ENCODE measurements around the gene NCF4. TPM values are rescaled to one million over a fixed set of nuclear protein-coding genes. Genes with fewer than 3 reads are reported as not detected.
A peak's percentile ranks its signal among the peaks of the same experiment; 100 is the strongest.

NCF4 gene
- total and polyA plus RNA-seq, 4 donors: 14.1 to 113 (median 40.0) TPM

DNA sequence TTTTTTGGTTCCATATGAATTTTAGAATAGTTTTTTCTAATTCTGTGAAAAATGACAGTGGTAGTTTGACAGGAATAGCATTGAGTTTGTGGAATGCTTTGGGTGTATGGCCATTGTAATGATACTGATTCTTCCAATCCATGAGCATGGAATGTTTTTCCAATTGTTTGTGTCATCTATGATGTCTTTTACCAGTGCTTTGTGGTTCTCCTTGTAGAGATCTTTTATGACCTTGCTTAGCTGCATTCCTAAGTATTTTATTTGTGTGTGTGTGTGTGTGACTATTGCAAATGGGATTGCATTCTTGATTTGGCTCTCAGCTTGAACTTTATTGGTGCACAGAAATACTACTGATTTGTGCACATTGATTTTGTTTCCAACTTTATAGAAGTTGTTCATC, 49.7 kb downstream of the NCF4 start:
- no peak overlapping the region for H3K9ac ChIP-seq (ENCODE audit: insufficient read depth in 1 of 2, low read length in 2 of 2)
- H3K4me3 ChIP-seq: no peak overlapping the region
- no peaks in the 10 kb centered on the region for H3K9me3 ChIP-seq (ENCODE audit: control insufficient read depth in 4 of 4, insufficient read depth in 3 of 4, low read length in 3 of 4)
- no peak for TF ChIP-seq CTCF (IDR thresholded peaks at IDR 0.05; ENCODE audit: control extremely low read depth, extremely low read depth)
- no peak overlapping the region for H3K27ac ChIP-seq (ENCODE audit: low read depth in 1 of 2, low read length in 1 of 2)
- H3K27me3 ChIP-seq (ENCODE audit: control insufficient read depth in 3 of 3, insufficient read depth in 3 of 3, low read length in 2 of 3): peaks cover 0 to 2% (median 0%) of the 10 kb centered on the region in 3 donors
- ATAC-seq (ENCODE audit: insufficient read depth, low FRiP score): no peak
- no peaks in the 10 kb centered on the region for H3K36me3 ChIP-seq (ENCODE audit: control insufficient read depth in 4 of 4, insufficient read depth in 4 of 4, low read length in 4 of 4)
- no peak for DNase-seq
- peaks cover 0 to 10% (median 0%) of the 10 kb centered on the region in 5 donors for H3K4me1 ChIP-seq (ENCODE audit: control insufficient read depth in 5 of 5, insufficient read depth in 5 of 5, low read length in 5 of 5)

DNA sequence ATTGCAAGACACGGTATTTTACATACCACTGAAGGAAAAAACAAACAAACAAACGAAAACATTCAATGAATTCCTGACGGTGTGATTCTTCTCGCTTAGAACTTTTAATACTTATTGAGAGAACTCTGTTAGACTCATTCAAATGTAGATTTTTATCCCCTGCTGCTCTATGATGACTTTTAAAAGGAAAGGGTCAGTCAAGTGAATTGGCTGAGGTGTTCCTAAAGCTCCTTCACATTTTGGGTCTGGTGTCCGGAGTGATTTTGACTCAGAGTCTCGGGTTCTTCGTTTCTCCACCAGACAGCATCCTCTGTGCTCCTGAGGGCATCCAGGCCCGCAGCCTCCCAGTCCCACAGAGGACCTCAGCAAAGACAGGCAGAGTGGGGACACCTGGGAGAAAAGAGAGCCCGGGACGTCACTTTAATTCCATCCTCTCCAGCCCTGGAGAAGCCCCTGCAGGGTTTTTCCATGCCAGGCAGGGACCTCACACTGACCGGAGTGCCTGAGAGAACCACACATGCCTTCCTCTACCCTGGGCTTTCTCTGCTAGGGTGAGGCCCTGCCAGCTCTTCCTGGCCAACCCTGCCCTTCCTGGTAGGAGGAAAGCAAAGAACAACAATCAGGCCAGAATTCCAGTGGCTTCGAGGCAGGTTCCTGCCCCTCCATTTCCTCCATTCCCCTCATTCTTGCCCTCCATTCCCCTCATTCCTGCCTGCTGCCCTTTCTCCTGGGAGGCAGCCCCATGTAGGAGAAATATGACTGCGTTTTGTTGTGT, 51.3 kb downstream of the NCF4 start:
- Histone ChIP-seq H3K4me1 (ENCODE audit: control insufficient read depth in 5 of 5, insufficient read depth in 5 of 5, low read length in 5 of 5) (peaks cover 0 to 10% (median 0%) of the 10 kb centered on the region in 5 donors), H3K27ac (ENCODE audit: low read depth in 1 of 2, low read length in 1 of 2) (peak overlapping the region in 1 of 2 donors; percentile 42), H3K4me3 (no peak overlapping the region), H3K9ac (ENCODE audit: insufficient read depth in 1 of 2, low read length in 2 of 2) (no peak overlapping the region), H3K36me3 (ENCODE audit: control insufficient read depth in 4 of 4, insufficient read depth in 4 of 4, low read length in 4 of 4) (no peaks in the 10 kb centered on the region), H3K9me3 (ENCODE audit: control insufficient read depth in 4 of 4, insufficient read depth in 3 of 4, low read length in 3 of 4) (no peaks in the 10 kb centered on the region), H3K27me3 (ENCODE audit: control insufficient read depth in 3 of 3, insufficient read depth in 3 of 3, low read length in 2 of 3) (peaks cover 0 to 2% (median 0%) of the 10 kb centered on the region in 3 donors)
- ATAC-seq (ENCODE audit: insufficient read depth, low FRiP score) (no peak), DNase-seq (no peak)
- 68 to 86% methylated on average over 13 of the region's 13 CpGs for WGBS, 2 donors
- no peak for TF ChIP-seq CTCF (IDR thresholded peaks at IDR 0.05; ENCODE audit: control extremely low read depth, extremely low read depth)

GRCh38 chr22:36912694-36913426, 52.1 kb downstream of the NCF4 start:
- Histone ChIP-seq H3K9me3 (ENCODE audit: control insufficient read depth in 4 of 4, insufficient read depth in 3 of 4, low read length in 3 of 4) (no peaks in the 10 kb centered on the region), H3K4me1 (ENCODE audit: control insufficient read depth in 5 of 5, insufficient read depth in 5 of 5, low read length in 5 of 5) (peaks cover 0 to 10% (median 0%) of the 10 kb centered on the region in 5 donors), H3K27ac (ENCODE audit: low read depth in 1 of 2, low read length in 1 of 2) (peak overlapping the region in 1 of 2 donors; percentile 62), H3K4me3 (no peak overlapping the region), H3K9ac (ENCODE audit: insufficient read depth in 1 of 2, low read length in 2 of 2) (no peak overlapping the region), H3K36me3 (ENCODE audit: control insufficient read depth in 4 of 4, insufficient read depth in 4 of 4, low read length in 4 of 4) (no peaks in the 10 kb centered on the region), H3K27me3 (ENCODE audit: control insufficient read depth in 3 of 3, insufficient read depth in 3 of 3, low read length in 2 of 3) (no peaks in the 10 kb centered on the region)
- 66 to 69% methylated on average over 8 of the region's 8 CpGs for WGBS, 2 donors
- TF ChIP-seq CTCF (IDR thresholded peaks at IDR 0.05; ENCODE audit: control extremely low read depth, extremely low read depth): no peak
- ATAC-seq (ENCODE audit: insufficient read depth, low FRiP score): peak; percentile 15
- DNase-seq: no peak
